HCT116 (cell line): ENCODE measurements around the gene DENND1A. TPM values are rescaled to one million over a fixed set of nuclear protein-coding genes. Genes with fewer than 3 reads are reported as not detected.

Experiments
- ATAC-seq: fragments of 200-7000 bp; cut with Tn5 transposase; 2 replicates; pipeline ENCODE4 v1.9.1; 2020; ENCODE audit warnings: mild to moderate bottlenecking, moderate library complexity
- BruUV-seq: library from RNA; stranded (reverse); fragments of 400-500 nt; replicated peaks from 2 replicates; lab custom pipeline; 2021; lab: Mats Ljungman, UMichigan
- CTCF ChIA-PET: fragments of 300-600 bp; sonication (Branson Sonifier 250); formaldehyde crosslinking; loops from one replicate; lab custom pipeline; 2021; ENCODE audit warnings: antibody characterized with exemption; lab: Charles Lee
- POLR2A ChIA-PET: fragments of 300-600, 350-600 bp; sonication (Branson Sonifier 250); formaldehyde crosslinking; loops from one replicate; lab custom pipeline; 2021; ENCODE audit warnings: antibody characterized with exemption; lab: Charles Lee
- RAD21 ChIA-PET, 2 experiments: fragments of 300-600 bp; sonication (Branson Sonifier 250); formaldehyde crosslinking; loops; one replicate each; lab custom pipeline; 2023; ENCODE audit warnings: low total read pairs in 2 of 2; ENCODE audit not compliant: uncharacterized antibody in 2 of 2, unreplicated experiment in 2 of 2, low non-redundant PET in 1 of 2; lab: Charles Lee
- DNase-seq: peaks from one replicate; pipeline ENCODE4 v3.0.0-alpha.2; 2010; ENCODE audit warnings: low read depth, low spot score
- H2AFZ ChIP-seq: fragments of 200-600 bp; shearing (Covaris generic), sonication (generic); 2 replicates; pipeline ENCODE4 v1.6.1; 2017; ENCODE audit warnings: low read depth, mixed run types, mixed read lengths, antibody characterized with exemption, low read length; ENCODE audit not compliant: poor library complexity, severe bottlenecking
- H3K27ac ChIP-seq: 2 replicates; pipeline ENCODE4 v1.5.1; 2012; ENCODE audit warnings: low read depth, low read length
- H3K27me3 ChIP-seq: fragments of 200-600 bp; sonication (generic); 2 replicates; pipeline ENCODE4 v1.6.1; 2016; ENCODE audit warnings: mixed run types, low read length, mixed read lengths; ENCODE audit not compliant: insufficient read depth
- H3K36me3 ChIP-seq, 2 experiments: fragments of 200-500 bp in 1 of 2; fragments of 200-600 bp in 1 of 2; sonication (Bioruptor generic) in 1 of 2; sonication (generic) in 1 of 2; 2 replicates each; pipeline versions ENCODE4 v1.5.1 to v1.6.1; 2014 to 2016; ENCODE audit warnings: low read length in 2 of 2, inconsistent platforms in 1 of 2, mixed read lengths in 1 of 2, mixed run types in 1 of 2; ENCODE audit not compliant: insufficient read depth in 2 of 2, control insufficient read depth in 1 of 2
- H3K4me1 ChIP-seq, 2 experiments: fragments of 200-600 bp in 1 of 2; sonication (generic) in 1 of 2; 2 replicates each; pipeline versions ENCODE4 v1.5.1 to v1.6.1; 2012 to 2017; ENCODE audit warnings: low read length in 2 of 2, inconsistent platforms in 1 of 2, mild to moderate bottlenecking in 1 of 2, mixed read lengths in 1 of 2, mixed run types in 1 of 2, moderate library complexity in 1 of 2; ENCODE audit not compliant: insufficient read depth in 2 of 2, control insufficient read depth in 1 of 2
- H3K4me2 ChIP-seq: fragments of 200-600 bp; sonication (generic); 2 replicates; pipeline ENCODE4 v1.6.1; 2017; ENCODE audit warnings: mixed run types, low read length, mixed read lengths
- H3K4me3 ChIP-seq, 2 experiments: fragments of 200-600 bp in 1 of 2; sonication (generic) in 1 of 2; replicated peaks in 1 of 2; 2 replicates each; pipeline ENCODE4 v1.5.1; 2011 to 2016; ENCODE audit warnings: low read length in 2 of 2, control low read depth in 1 of 2, low read depth in 1 of 2, mild to moderate bottlenecking in 1 of 2, mixed read lengths in 1 of 2, mixed run types in 1 of 2
- H3K79me2 ChIP-seq: fragments of 200-600 bp; sonication (generic); 2 replicates; pipeline ENCODE4 v1.6.1; 2017; ENCODE audit warnings: mild to moderate bottlenecking, mixed run types, low read length, moderate library complexity, mixed read lengths; ENCODE audit not compliant: insufficient read depth
- H3K9ac ChIP-seq: fragments of 200-600 bp; sonication (generic); 2 replicates; pipeline ENCODE4 v1.6.1; 2016; ENCODE audit warnings: low read length, mixed read lengths
- H3K9me2 ChIP-seq: fragments of 200-600 bp; sonication (generic), shearing (Covaris generic); 2 replicates; pipeline ENCODE4 v1.6.1; 2017; ENCODE audit warnings: mixed run types, mild to moderate bottlenecking, moderate library complexity; ENCODE audit not compliant: insufficient read depth
- H3K9me3 ChIP-seq, 2 experiments: fragments of 200-500 bp in 1 of 2; fragments of 200-600 bp in 1 of 2; sonication (Bioruptor generic) in 1 of 2; sonication (generic) in 1 of 2; 2 replicates each; pipeline ENCODE4 v1.6.1; 2014 to 2017; ENCODE audit warnings: low read length in 2 of 2, mixed read lengths in 2 of 2, inconsistent platforms in 1 of 2, low read depth in 1 of 2, mild to moderate bottlenecking in 1 of 2, mixed run types in 1 of 2, moderate library complexity in 1 of 2; ENCODE audit not compliant: control insufficient read depth in 1 of 2, insufficient read depth in 1 of 2
- H4K20me1 ChIP-seq: fragments of 200-600 bp; sonication (generic), shearing (Covaris generic); 2 replicates; pipeline ENCODE4 v1.6.1; 2017; ENCODE audit warnings: mixed run types, mild to moderate bottlenecking, moderate library complexity; ENCODE audit not compliant: insufficient read depth
- CBX3 ChIP-seq: IDR thresholded peaks from 2 replicates; pipeline ENCODE4 v1.6.1; 2012; ENCODE audit warnings: low read depth
- CEBPB ChIP-seq: IDR thresholded peaks from 2 replicates; pipeline ENCODE4 v1.6.1; 2012; ENCODE audit warnings: low read depth
- CTCF ChIP-seq, 3 experiments: fragments of 200-600 bp in 1 of 3; sonication (generic) in 1 of 3; IDR thresholded peaks in 2 of 3; conservative IDR thresholded peaks in 1 of 3; 2 replicates each; pipeline ENCODE4 v1.5.1; 2012 to 2017; ENCODE audit warnings: low read depth in 2 of 3, low read length in 2 of 3, antibody characterized with exemption in 1 of 3, borderline replicate concordance in 1 of 3, control low read depth in 1 of 3, mild to moderate bottlenecking in 1 of 3, mixed read lengths in 1 of 3, mixed run types in 1 of 3, moderate library complexity in 1 of 3; ENCODE audit not compliant: insufficient read depth in 1 of 3
- EGR1 ChIP-seq: IDR thresholded peaks from 2 replicates; pipeline ENCODE4 v1.6.1; 2012; ENCODE audit warnings: low read depth
- EZH2 ChIP-seq: fragments of 200-600 bp; sonication (generic); IDR thresholded peaks from 2 replicates; pipeline ENCODE4 v1.6.1; 2017; ENCODE audit warnings: antibody characterized with exemption, mixed run types
- EZH2phosphoT487 ChIP-seq: fragments of 200-600 bp; IDR thresholded peaks from 2 replicates; pipeline ENCODE4 v1.6.1; 2018; ENCODE audit warnings: antibody characterized with exemption, borderline replicate concordance
- JUND ChIP-seq: IDR thresholded peaks from 2 replicates; pipeline ENCODE4 v1.6.1; 2012
- POLR2A ChIP-seq: IDR thresholded peaks from 2 replicates; pipeline ENCODE4 v1.7.0; 2011; ENCODE audit warnings: borderline replicate concordance; ENCODE audit not compliant: insufficient read depth, insufficient read length; ENCODE audit errors: extremely low read depth
- POLR2AphosphoS5 ChIP-seq: IDR thresholded peaks from 2 replicates; pipeline ENCODE4 v1.6.1; 2011; ENCODE audit warnings: mild to moderate bottlenecking, low read depth, low read length, moderate library complexity
- RAD21 ChIP-seq: IDR thresholded peaks from 2 replicates; pipeline ENCODE4 v1.6.1; 2012; ENCODE audit warnings: low read depth, mild to moderate bottlenecking
- SIN3A ChIP-seq: IDR thresholded peaks from 2 replicates; pipeline ENCODE4 v1.6.1; 2012; ENCODE audit warnings: low read depth
- SRF ChIP-seq: IDR thresholded peaks from 2 replicates; pipeline ENCODE4 v1.6.1; 2012; ENCODE audit warnings: low read depth
- TCF7L2 ChIP-seq: IDR thresholded peaks from 2 replicates; pipeline ENCODE4 v1.7.0; 2011; ENCODE audit warnings: borderline replicate concordance, inconsistent platforms; ENCODE audit not compliant: insufficient read depth, insufficient read length; ENCODE audit errors: extremely low read depth
- YY1 ChIP-seq: IDR thresholded peaks from 2 replicates; pipeline ENCODE4 v1.6.1; 2011; ENCODE audit warnings: low read length, low read depth, moderate library complexity, mild to moderate bottlenecking; ENCODE audit not compliant: insufficient replicate concordance; ENCODE audit errors: extremely low read depth
- ZFX ChIP-seq: fragments of 450-650 bp; IDR thresholded peaks from 2 replicates; pipeline ENCODE4 v1.6.1; 2017
- ZNF274 ChIP-seq: fragments of 200-500 bp; sonication (Bioruptor generic); IDR thresholded peaks from 2 replicates; pipeline ENCODE4 v1.6.1; 2014; ENCODE audit warnings: mild to moderate bottlenecking, low read depth, low read length, inconsistent platforms
- intact Hi-C: fragments of 100-400 bp; cut with micrococcal nuclease; formaldehyde crosslinking; loops from 2 replicates; pipeline ENCODE4 v1.10.0; 2022
- total RNA-seq: library from RNA; stranded (reverse); gene quantifications from one replicate; pipeline ENCODE4 v1.2.1, GENCODE V29; 2021; ENCODE audit not compliant: unreplicated experiment
- TF ChIP-seq, protein P1 (sequence below): IDR thresholded peaks from 2 replicates; pipeline ENCODE4 v1.6.1; 2012
- TF ChIP-seq, protein P2 (sequence below): IDR thresholded peaks from 2 replicates; pipeline ENCODE4 v1.6.1; 2012

The DENND1A gene
- total RNA-seq, 1 experiment from 2014 or later = 33.0 TPM

GRCh38 chr9:123419091-123419490 lies 510.8 kb downstream of the DENND1A start:
- DNase-seq = no peak
- intact Hi-C loops = no loop called here
- no peak overlapping the region for H3K27ac ChIP-seq
- H4K20me1 ChIP-seq = no peaks in the 10 kb centered on the region
- no peak overlapping the region for H2AFZ ChIP-seq
- H3K9me3 ChIP-seq = no peaks in the 10 kb centered on the region
- no peaks in the 10 kb centered on the region for H3K27me3 ChIP-seq
- H3K4me2 ChIP-seq = no peak overlapping the region
- ATAC-seq = no peak
- no peak overlapping the region for H3K9ac ChIP-seq
- POLR2A ChIA-PET = no interaction called here
- no peaks in the 10 kb centered on the region for H3K79me2 ChIP-seq
- H3K4me3 ChIP-seq = no peak overlapping the region
- TF ChIP-seq CEBPB (no peak), YY1 (no peak), ZNF274 (no peak), JUND (no peak), SIN3A (no peak), CBX3 (no peak), POLR2A (no peak)
- no peaks in the 10 kb centered on the region for H3K9me2 ChIP-seq
- no peaks in the 10 kb centered on the region for H3K36me3 ChIP-seq
- BruUV-seq = no TSS peak
- RAD21 ChIA-PET = no interaction called here
- CTCF ChIA-PET = no interaction called here
- H3K4me1 ChIP-seq = no peaks in the 10 kb centered on the region

DNA sequence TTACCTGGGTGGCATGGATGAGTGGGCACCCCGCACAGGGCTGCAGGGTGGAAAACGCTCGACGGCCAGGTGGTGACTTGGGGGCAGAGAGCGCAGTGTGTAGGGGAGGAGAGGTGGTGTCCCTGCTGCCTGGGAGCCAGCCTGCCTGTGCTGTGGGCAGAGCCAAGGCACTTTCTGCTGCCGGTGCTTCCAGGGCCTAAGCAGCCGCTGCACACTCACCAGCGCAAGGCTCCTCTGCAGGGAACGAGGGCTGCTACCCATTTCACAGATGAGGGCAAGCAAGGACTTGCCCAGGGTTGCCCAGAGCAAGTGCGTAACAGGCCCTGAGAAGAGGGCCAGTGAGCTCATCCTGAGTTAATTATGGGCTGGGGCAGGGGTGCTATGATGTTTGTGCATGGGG lies 511.4 kb downstream of the DENND1A start:
- Histone ChIP-seq H3K4me1 (no peaks in the 10 kb centered on the region), H3K27ac (no peak overlapping the region), H3K4me2 (no peak overlapping the region), H3K36me3 (no peaks in the 10 kb centered on the region), H2AFZ (no peak overlapping the region), H3K27me3 (no peaks in the 10 kb centered on the region), H3K79me2 (no peaks in the 10 kb centered on the region), H4K20me1 (no peaks in the 10 kb centered on the region), H3K9ac (no peak overlapping the region), H3K9me3 (no peaks in the 10 kb centered on the region), H3K4me3 (no peak overlapping the region), H3K9me2 (no peaks in the 10 kb centered on the region)
- no peak for TF ChIP-seq CEBPB
- no peak for TF ChIP-seq RAD21
- no peak for TF ChIP-seq YY1
- no peak for TF ChIP-seq TCF7L2
- no peak for TF ChIP-seq ZFX
- TF ChIP-seq ZNF274 = no peak
- no peak for TF ChIP-seq CTCF (IDR thresholded peaks at IDR 0.05 in 2 of 3, conservative IDR thresholded peaks at IDR 0.05 in 1 of 3; ENCODE audit: borderline replicate concordance in 1 of 3, insufficient read depth in 1 of 3, low read depth in 2 of 3, low read length in 2 of 3)
- no peak for TF ChIP-seq POLR2AphosphoS5
- no peak for TF ChIP-seq EZH2
- no peak for TF ChIP-seq CBX3
- TF ChIP-seq EZH2phosphoT487 = no peak
- TF ChIP-seq, protein P1, sequence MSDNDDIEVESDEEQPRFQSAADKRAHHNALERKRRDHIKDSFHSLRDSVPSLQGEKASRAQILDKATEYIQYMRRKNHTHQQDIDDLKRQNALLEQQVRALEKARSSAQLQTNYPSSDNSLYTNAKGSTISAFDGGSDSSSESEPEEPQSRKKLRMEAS = no peak
- TF ChIP-seq SIN3A = no peak
- TF ChIP-seq, protein P2, sequence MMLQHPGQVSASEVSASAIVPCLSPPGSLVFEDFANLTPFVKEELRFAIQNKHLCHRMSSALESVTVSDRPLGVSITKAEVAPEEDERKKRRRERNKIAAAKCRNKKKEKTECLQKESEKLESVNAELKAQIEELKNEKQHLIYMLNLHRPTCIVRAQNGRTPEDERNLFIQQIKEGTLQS = no peak
- no peak for TF ChIP-seq EGR1
- TF ChIP-seq SRF = no peak
- BruUV-seq = no TSS peak
- ChIA-PET RAD21 (no interaction called here), POLR2A (no interaction called here), CTCF (no interaction called here)
- ATAC-seq (no peak), DNase-seq (no peak)
- intact Hi-C loops = no loop called here
